Activated CD4-positive, alpha-beta T cell treated with anti-CD3 and anti-CD28 coated beads, Interleukin-2, amount 10 ng/mL, durations not matched to agents 24 days and 14 days (primary cell): ENCODE results near the gene VWC2. TPM values are rescaled to one million over a fixed set of nuclear protein-coding genes. Genes with fewer than 3 reads are reported as not detected.
A peak's percentile ranks its signal among the peaks of the same experiment; 100 is the strongest.

ENCODE experiments used
- DNase-seq: peaks from one replicate; pipeline ENCODE4 v3.0.0; 2022
- H3K27ac Mint-ChIP-seq: one replicate; pipeline ENCODE4 v1.8.0; 2022; ENCODE audit warnings: mild to moderate bottlenecking, mixed read lengths
- H3K27me3 Mint-ChIP-seq: one replicate; pipeline ENCODE4 v1.8.0; 2022; ENCODE audit warnings: mixed read lengths
- H3K36me3 Mint-ChIP-seq: one replicate; pipeline ENCODE4 v1.8.0; 2022; ENCODE audit warnings: low read depth, mild to moderate bottlenecking, mixed read lengths
- H3K4me1 Mint-ChIP-seq: one replicate; pipeline ENCODE4 v1.8.0; 2021; ENCODE audit warnings: mixed read lengths
- H3K4me3 Mint-ChIP-seq: one replicate; pipeline ENCODE4 v1.8.0; 2022; ENCODE audit warnings: mild to moderate bottlenecking, moderate library complexity, mixed read lengths
- H3K9me3 Mint-ChIP-seq: one replicate; pipeline ENCODE4 v1.8.0; 2021; ENCODE audit warnings: mixed read lengths
- intact Hi-C: fragments of 100-400 bp; cut with micrococcal nuclease; formaldehyde crosslinking; loops from one replicate; pipeline ENCODE4 v1.15.1; 2023
- total RNA-seq: library from RNA; stranded (reverse); gene quantifications from 2 replicates; pipeline ENCODE4 v1.2.3, GENCODE V29; 2022

VWC2 gene
- total RNA-seq, 1 donor from 2014 or later = not detected

DNA sequence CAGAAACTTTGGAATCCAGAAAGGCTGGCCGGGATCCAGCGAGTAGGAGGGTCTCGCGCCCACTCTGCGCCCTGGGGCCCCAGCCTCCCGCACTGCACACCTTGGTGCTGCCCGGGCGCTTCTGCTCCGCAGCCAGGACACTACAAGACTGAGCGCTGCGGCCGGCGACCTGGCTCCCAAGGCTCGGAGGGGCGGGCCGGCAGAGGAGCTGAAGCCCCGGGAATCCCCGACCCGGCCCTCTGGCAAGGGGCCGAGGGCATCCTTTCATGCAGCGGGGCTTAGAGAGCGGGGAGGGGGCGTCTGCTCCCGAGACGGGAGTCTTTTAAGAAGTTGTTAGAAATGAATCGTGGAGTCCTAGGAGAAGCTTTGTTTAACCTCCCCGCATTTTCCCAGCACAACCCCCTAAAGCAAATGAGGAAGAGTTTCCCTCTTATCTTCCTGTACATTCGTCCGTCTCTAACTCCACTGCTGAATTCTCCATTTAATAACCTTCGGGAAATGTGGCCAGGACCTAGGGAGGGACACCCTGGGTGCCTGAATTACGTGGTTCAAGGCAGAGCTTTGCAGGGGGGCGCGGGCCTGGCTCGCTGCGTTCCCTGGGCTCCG lies 1.1 kb downstream of the VWC2 start:
- H3K27me3 Mint-ChIP-seq = peaks cover 68% of the 10 kb centered on the region
- intact Hi-C loops = no loop called here
- H3K27ac Mint-ChIP-seq = no peak overlapping the region
- no peaks in the 10 kb centered on the region for H3K36me3 Mint-ChIP-seq
- H3K4me1 Mint-ChIP-seq = peaks cover 4% of the 10 kb centered on the region
- no peak overlapping the region for H3K4me3 Mint-ChIP-seq
- no peaks in the 10 kb centered on the region for H3K9me3 Mint-ChIP-seq
- DNase-seq = no peak

DNA sequence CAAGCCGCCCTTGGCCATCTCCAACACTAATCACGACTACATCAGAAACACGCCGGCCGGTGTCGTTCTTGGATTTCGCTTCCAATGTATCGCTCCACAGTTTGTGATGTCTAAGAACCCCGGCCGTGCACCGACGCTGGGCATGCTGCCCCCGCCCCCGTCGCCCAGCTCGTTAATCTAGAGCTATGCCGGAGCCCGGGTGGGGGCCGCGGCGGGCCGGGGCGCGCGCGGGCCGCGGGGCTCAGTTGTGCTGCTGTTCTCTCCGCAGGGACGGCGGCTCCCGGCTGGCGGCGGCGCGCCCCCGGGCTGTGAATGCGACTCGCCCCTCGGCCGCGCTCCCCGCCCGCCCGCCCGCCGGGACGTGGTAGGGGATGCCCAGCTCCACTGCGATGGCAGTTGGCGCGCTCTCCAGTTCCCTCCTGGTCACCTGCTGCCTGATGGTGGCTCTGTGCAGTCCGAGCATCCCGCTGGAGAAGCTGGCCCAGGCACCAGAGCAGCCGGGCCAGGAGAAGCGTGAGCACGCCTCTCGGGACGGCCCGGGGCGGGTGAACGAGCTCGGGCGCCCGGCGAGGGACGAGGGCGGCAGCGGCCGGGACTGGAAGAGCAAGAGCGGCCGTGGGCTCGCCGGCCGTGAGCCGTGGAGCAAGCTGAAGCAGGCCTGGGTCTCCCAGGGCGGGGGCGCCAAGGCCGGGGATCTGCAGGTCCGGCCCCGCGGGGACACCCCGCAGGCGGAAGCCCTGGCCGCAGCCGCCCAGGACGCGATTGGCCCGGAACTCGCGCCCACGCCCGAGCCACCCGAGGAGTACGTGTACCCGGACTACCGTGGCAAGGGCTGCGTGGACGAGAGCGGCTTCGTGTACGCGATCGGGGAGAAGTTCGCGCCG lies 1.9 kb downstream of the VWC2 start:
- Mint-ChIP-seq H3K4me1 (peaks cover 4% of the 10 kb centered on the region), H3K27me3 (peaks cover 72% of the 10 kb centered on the region), H3K27ac (no peak overlapping the region), H3K36me3 (no peaks in the 10 kb centered on the region), H3K9me3 (no peaks in the 10 kb centered on the region), H3K4me3 (no peak overlapping the region)
- intact Hi-C loops = no loop called here
- DNase-seq = peak; percentile 56

DNA sequence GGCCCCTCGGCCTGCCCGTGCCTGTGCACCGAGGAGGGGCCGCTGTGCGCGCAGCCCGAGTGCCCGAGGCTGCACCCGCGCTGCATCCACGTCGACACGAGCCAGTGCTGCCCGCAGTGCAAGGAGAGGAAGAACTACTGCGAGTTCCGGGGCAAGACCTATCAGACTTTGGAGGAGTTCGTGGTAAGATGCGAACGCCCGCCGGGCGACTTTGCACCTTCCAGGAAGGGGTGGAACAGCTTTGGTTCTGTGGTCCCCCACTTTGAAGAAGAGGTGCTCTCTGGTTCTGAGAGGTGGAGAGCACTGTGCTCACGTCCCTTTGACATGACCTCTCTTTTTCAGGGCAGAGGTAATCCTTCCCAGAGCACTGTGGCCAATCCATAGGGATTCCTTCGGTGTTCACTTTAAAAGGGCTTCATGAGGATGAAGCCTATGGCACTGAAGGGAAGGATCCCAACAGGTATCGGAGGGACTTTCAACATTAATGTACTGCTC lies 2.6 kb downstream of the VWC2 start:
- H3K4me3 Mint-ChIP-seq = no peak overlapping the region
- no peaks in the 10 kb centered on the region for H3K36me3 Mint-ChIP-seq
- no peak overlapping the region for H3K27ac Mint-ChIP-seq

DNA sequence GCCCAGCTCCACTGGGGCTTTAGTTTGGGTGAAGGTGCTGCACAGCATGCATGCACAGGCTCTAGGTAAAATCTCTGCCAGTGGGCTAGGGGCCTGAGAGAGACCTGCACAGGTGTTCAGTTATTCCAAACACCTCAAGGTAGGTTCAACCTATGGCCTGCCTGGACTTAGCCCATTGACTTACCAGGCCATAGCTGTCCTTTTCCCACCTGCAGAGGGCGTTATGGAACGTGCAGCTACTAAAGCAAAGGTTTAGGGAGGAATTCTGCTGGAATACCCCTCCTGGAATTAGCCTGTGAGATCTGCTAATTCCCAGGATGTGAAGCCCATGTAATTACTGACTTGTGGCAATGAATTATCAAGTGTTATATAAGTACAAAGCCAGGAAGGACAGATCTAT lies 3.6 kb downstream of the VWC2 start:
- Mint-ChIP-seq H3K36me3 (no peaks in the 10 kb centered on the region), H3K9me3 (no peaks in the 10 kb centered on the region), H3K27ac (no peak overlapping the region), H3K27me3 (peaks cover 59% of the 10 kb centered on the region), H3K4me1 (peaks cover 4% of the 10 kb centered on the region), H3K4me3 (no peak overlapping the region)
- DNase-seq = peak; percentile 45
- intact Hi-C loops = no loop called here

More for the DNA sequence above, 2.6 kb downstream of the VWC2 start:
- Mint-ChIP-seq H3K4me1 (peaks cover 4% of the 10 kb centered on the region), H3K27me3 (peaks cover 69% of the 10 kb centered on the region), H3K9me3 (no peaks in the 10 kb centered on the region)
- peak; percentile 55 for DNase-seq
- intact Hi-C loops = no loop called here

DNA sequence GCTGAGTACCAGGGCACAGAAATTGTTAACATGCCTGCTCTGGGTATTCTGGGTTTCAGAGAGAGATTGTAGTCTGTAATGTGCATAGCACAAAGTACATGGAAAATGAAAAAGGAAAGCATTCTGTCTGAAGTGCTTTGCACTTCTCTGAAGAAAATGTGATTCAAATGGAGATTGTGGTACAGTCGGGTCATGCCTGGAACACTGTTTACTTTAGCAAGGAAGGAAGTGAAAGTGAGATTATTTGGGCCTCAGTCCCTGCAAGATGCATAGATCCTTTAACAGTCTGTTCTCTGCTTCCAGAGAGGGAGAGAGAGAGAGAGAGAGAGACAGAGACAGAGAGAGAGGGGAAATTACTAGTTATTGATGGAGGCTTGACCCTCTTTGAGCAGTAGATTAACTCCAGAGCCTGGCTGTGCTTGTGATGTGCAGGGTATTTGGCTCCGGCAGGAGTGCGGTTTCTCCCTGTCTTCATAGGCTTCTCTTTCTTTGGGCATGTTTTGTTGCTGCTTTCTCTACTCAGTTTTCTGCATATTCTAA lies 5.4 kb downstream of the VWC2 start:
- H3K27ac Mint-ChIP-seq = no peak overlapping the region
- no peaks in the 10 kb centered on the region for H3K9me3 Mint-ChIP-seq
- no peaks in the 10 kb centered on the region for H3K36me3 Mint-ChIP-seq
- H3K27me3 Mint-ChIP-seq = peaks cover 46% of the 10 kb centered on the region
- intact Hi-C loops = no loop called here
- H3K4me3 Mint-ChIP-seq = no peak overlapping the region
- no peaks in the 10 kb centered on the region for H3K4me1 Mint-ChIP-seq
- DNase-seq = peak; percentile 24

DNA sequence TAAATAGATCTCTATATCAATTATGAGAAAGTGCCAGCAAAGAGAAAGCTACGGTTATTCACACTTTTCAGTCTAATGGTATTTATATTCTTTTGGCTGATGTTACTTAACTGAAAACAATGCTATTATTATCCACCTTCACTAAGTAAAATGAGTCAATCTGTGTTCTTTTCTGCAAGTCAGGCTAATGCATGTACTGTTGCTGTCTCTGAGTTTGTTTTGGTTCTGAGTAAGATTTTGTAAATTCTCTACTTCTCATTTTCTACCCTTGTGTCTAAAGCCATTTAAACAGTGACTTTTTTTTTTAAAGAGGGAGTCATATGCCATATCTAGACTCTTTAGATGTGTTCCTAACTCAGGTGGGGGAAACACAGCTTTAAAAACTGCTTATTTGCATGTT lies 7.5 kb downstream of the VWC2 start:
- DNase-seq = no peak
- H3K27ac Mint-ChIP-seq = no peak overlapping the region
- no peaks in the 10 kb centered on the region for H3K36me3 Mint-ChIP-seq
- H3K4me3 Mint-ChIP-seq = no peak overlapping the region
- peaks cover 37% of the 10 kb centered on the region for H3K27me3 Mint-ChIP-seq
- no peaks in the 10 kb centered on the region for H3K9me3 Mint-ChIP-seq
- no peaks in the 10 kb centered on the region for H3K4me1 Mint-ChIP-seq
- intact Hi-C loops = no loop called here

DNA sequence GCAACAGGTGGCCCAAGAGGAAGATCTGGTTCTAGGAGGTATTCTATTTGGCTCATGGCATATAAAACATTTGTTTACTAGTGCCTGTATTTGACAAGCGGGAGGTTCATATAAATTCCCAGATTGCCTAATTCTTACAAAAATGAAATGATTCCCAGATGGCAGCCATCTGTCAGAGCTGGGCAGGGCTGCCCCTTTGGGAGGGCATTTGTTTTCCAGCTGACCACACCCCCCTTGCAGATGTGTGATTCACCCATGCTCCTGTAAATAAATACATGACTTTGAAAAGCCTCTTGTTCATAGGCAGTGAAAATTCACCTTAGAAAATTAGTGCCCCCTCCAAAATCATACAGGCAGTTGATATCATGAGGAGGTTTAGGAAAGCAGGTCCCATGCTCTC lies 8.6 kb downstream of the VWC2 start:
- Mint-ChIP-seq H3K4me3 (no peak overlapping the region), H3K36me3 (no peaks in the 10 kb centered on the region), H3K27me3 (peaks cover 27% of the 10 kb centered on the region), H3K27ac (no peak overlapping the region), H3K9me3 (no peaks in the 10 kb centered on the region), H3K4me1 (no peaks in the 10 kb centered on the region)
- no peak for DNase-seq
- intact Hi-C loops = no loop called here

DNA sequence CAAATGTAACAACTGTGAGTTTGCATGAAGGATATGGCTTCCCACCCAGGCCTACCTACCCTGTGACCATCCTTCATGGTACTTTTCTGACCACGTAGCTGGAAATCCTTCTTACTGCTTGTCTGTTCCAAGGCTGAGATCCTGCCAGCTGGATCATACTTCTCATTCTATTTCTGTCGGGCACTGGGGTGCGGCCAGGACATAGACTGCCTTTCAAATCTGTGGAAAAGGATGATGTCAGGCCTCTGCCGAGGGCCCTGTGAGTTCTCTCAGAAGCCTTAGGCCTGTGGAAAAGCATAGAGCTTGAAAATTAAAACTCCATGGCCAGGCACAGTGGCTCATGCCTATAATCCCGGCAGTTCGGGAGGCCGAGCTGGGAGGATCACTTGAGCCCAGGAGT lies 10.0 kb downstream of the VWC2 start:
- no peak overlapping the region for H3K4me3 Mint-ChIP-seq
- no peaks in the 10 kb centered on the region for H3K4me1 Mint-ChIP-seq
- no peak for DNase-seq
- intact Hi-C loops = no loop called here
- peaks cover 4% of the 10 kb centered on the region for H3K9me3 Mint-ChIP-seq
- no peak overlapping the region for H3K27ac Mint-ChIP-seq
- peaks cover 17% of the 10 kb centered on the region for H3K27me3 Mint-ChIP-seq
- no peaks in the 10 kb centered on the region for H3K36me3 Mint-ChIP-seq

DNA sequence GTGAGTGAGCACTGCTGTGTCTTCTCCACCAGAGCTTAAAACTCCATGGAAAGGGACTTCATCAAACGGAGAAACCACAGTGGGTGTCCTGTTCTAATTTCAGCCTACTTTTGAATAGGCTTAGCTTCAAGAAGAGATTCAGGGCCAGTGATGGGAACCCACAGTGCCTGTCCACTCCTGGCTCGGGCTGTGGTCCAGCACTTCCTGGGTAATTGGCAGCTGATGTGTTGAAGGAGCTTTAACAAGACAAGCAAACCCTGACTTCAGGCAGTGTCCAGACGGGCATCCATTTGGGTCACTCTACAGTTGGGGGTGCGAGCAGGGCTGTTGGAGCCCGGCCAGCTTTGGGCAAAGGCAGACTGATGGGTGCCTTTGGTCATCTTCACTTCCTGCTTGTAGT lies 14.5 kb downstream of the VWC2 start:
- Mint-ChIP-seq H3K27ac (no peak overlapping the region), H3K4me3 (no peak overlapping the region), H3K27me3 (no peaks in the 10 kb centered on the region), H3K4me1 (no peaks in the 10 kb centered on the region), H3K9me3 (peaks cover 11% of the 10 kb centered on the region), H3K36me3 (no peaks in the 10 kb centered on the region)
- no peak for DNase-seq
- intact Hi-C loops = no loop called here

DNA sequence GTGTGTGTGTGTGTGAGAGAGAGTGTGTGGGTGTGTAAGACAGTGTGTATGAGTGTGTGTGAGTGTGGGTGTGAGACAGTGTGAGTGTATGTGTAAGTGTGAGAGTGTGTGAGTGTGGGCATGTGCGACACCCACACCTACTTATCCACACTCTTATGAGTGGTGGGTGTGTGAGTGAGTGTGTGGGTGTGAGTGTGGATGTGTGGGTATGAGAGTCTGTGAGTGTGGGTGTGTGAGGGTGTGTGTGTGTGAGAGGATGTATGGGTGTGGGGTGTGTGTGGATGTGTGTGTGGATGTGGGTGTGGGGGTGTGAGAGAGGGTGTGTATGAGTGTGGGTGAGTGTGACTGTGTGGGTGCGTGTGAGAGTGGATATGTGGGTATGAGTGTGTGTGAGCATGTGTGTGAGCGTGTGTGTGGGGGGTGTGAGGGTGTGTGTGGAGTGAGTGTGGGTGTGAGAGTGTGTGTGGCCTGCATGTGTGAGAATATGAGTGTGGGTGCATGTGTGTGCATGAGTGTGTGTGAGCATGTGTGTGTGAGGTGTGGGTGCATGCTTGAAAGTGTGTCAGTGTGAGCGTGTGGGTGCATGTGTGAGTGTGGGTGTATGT lies 15.1 kb downstream of the VWC2 start:
- Mint-ChIP-seq H3K27ac (no peak overlapping the region), H3K4me3 (no peak overlapping the region), H3K9me3 (peaks cover 11% of the 10 kb centered on the region), H3K4me1 (no peaks in the 10 kb centered on the region), H3K27me3 (no peaks in the 10 kb centered on the region), H3K36me3 (no peaks in the 10 kb centered on the region)
- no peak for DNase-seq
- intact Hi-C loops = no loop called here

DNA sequence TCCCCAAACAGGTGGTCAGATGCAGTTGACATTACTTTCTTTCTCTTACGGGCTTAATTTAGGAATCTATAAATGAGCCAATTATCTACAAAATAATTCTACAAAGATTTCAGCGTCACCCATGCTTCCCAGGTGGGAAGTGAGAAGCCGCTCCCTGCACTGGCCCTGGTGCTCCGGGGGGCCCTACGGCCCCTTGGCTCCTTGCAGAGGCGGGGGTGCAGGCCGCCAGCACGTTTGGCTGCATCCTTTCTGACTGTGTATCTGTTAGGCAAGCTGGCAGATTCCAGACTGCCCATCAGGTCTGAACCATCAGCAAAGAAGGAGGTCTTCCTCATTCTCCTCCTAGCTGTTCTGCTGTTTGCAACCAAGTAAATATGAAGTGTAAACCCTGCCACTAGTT lies 16.3 kb downstream of the VWC2 start:
- intact Hi-C loops = no loop called here
- Mint-ChIP-seq H3K9me3 (peaks cover 11% of the 10 kb centered on the region), H3K27ac (no peak overlapping the region), H3K27me3 (no peaks in the 10 kb centered on the region), H3K4me1 (no peaks in the 10 kb centered on the region), H3K4me3 (no peak overlapping the region), H3K36me3 (no peaks in the 10 kb centered on the region)
- no peak for DNase-seq

DNA sequence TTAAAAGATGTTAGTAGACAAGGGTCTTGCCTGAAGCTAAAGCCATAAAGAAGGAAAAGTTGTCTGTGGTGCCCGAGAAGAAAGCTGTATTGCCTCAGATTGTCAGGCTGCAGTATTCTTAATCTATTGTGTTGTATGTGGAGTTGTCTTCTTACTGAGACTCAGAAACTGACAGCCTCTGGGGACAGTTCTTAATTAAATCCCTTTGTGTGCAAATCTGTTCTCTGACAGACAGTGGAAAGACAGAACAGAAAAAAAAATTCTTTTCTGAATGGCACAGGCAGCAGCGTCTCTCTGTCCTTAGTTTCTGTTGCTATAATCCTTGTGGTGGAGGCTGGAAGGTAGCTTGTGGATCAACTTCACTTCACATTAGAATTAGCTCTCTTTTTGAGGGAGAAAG lies 16.8 kb downstream of the VWC2 start:
- Mint-ChIP-seq H3K4me3 (no peak overlapping the region), H3K27ac (no peak overlapping the region), H3K36me3 (no peaks in the 10 kb centered on the region), H3K9me3 (peaks cover 11% of the 10 kb centered on the region), H3K27me3 (no peaks in the 10 kb centered on the region), H3K4me1 (no peaks in the 10 kb centered on the region)
- no peak for DNase-seq
- intact Hi-C loops = no loop called here

DNA sequence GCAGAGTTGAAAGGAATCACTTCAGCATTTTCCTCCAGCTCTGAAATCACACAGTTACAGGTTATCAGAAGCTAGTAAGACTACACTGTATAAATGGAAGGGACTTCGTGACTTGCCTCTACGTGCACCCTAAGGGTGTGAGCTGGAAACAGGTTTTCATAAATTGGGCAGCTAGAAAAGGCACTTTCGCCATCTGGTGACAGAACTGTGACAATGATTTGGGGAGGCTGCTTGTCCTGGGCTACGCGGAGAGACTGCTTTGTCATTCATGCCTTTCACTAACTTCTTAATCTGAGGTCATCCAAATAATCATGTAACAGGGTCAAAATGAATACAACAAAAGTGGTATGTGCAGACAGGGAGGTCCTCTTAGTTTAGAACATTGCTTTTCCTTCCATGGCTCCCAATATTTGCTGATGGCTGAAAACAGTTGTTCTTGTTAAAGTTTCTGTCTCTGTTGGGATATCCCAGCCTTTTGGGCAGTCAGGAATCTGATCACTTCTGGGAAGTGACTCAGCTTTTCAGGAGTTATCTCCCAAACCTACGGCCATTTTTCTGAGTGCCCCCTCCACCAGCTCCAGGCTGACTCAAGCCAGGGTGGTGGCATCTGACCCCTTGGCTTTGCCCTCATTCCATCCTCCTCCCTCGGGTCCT lies 17.8 kb downstream of the VWC2 start:
- Mint-ChIP-seq H3K4me1 (no peaks in the 10 kb centered on the region), H3K36me3 (no peaks in the 10 kb centered on the region), H3K27ac (no peak overlapping the region), H3K4me3 (no peak overlapping the region), H3K27me3 (no peaks in the 10 kb centered on the region), H3K9me3 (peaks cover 11% of the 10 kb centered on the region)
- no peak for DNase-seq
- intact Hi-C loops = no loop called here
